Mesenchymal stem cell (in vitro differentiated cells and primary cell): ENCODE measurements around the gene FTCD.

Experiments
- DNase-seq: peaks from one replicate; pipeline ENCODE4 v3.0.0-alpha.2; 2013
- H2AFZ ChIP-seq: one replicate; pipeline ENCODE4 v1.6.1; 2013; ENCODE audit warnings: low read depth, mild to moderate bottlenecking, control low read depth, inconsistent platforms, low read length, moderate library complexity
- H2AK5ac ChIP-seq: 2 replicates; pipeline ENCODE4 v1.6.1; 2013; ENCODE audit warnings: low read length, moderate library complexity, mild to moderate bottlenecking, inconsistent platforms; ENCODE audit not compliant: severe bottlenecking
- H2BK120ac ChIP-seq: one replicate; pipeline ENCODE4 v1.6.1; 2013; ENCODE audit warnings: low read depth, mild to moderate bottlenecking, inconsistent platforms, low read length, moderate library complexity
- H2BK12ac ChIP-seq, 2 experiments: one replicate each; pipeline ENCODE4 v1.6.1; 2013; ENCODE audit warnings: inconsistent platforms in 2 of 2, low read length in 2 of 2, mild to moderate bottlenecking in 2 of 2, moderate library complexity in 2 of 2, control low read depth in 1 of 2
- H2BK15ac ChIP-seq: one replicate; pipeline ENCODE4 v1.6.1; 2013; ENCODE audit warnings: mild to moderate bottlenecking, low read depth, inconsistent platforms; ENCODE audit not compliant: poor library complexity, severe bottlenecking
- H2BK5ac ChIP-seq: 2 replicates; pipeline ENCODE4 v1.6.1; 2013; ENCODE audit warnings: low read depth, mild to moderate bottlenecking, low read length, control low read depth, inconsistent platforms; ENCODE audit not compliant: poor library complexity, severe bottlenecking
- H3K14ac ChIP-seq, 2 experiments: one replicate each; pipeline ENCODE4 v1.6.1; 2013; ENCODE audit warnings: inconsistent platforms in 2 of 2, low read length in 2 of 2, control low read depth in 1 of 2, mild to moderate bottlenecking in 1 of 2, moderate library complexity in 1 of 2
- H3K18ac ChIP-seq, 2 experiments: one replicate each; pipeline ENCODE4 v1.6.1; 2013; ENCODE audit warnings: inconsistent platforms in 2 of 2, low read length in 2 of 2, control low read depth in 1 of 2, low read depth in 1 of 2, mild to moderate bottlenecking in 1 of 2
- H3K23ac ChIP-seq, 2 experiments: one replicate each; pipeline ENCODE4 v1.6.1; 2013; ENCODE audit warnings: inconsistent platforms in 2 of 2, low read length in 2 of 2, mild to moderate bottlenecking in 2 of 2, moderate library complexity in 2 of 2, control low read depth in 1 of 2
- H3K27ac ChIP-seq: 2 replicates; pipeline ENCODE4 v1.5.1; 2013; ENCODE audit warnings: mild to moderate bottlenecking, moderate library complexity, low read length, control low read depth, inconsistent platforms; ENCODE audit not compliant: poor library complexity, severe bottlenecking
- H3K27me3 ChIP-seq, 2 experiments: 2 replicates each; pipeline versions ENCODE4 v1.6.1 to v1.7.0; 2013; ENCODE audit warnings: low read length in 2 of 2, mild to moderate bottlenecking in 2 of 2, moderate library complexity in 2 of 2, control low read depth in 1 of 2, inconsistent platforms in 1 of 2; ENCODE audit not compliant: control insufficient read depth in 1 of 2, insufficient read depth in 1 of 2
- H3K36me3 ChIP-seq, 2 experiments: 2 replicates each; pipeline versions ENCODE4 v1.6.1 to v1.7.0; 2013; ENCODE audit warnings: low read length in 2 of 2, control low read depth in 1 of 2, inconsistent platforms in 1 of 2, low read depth in 1 of 2, mild to moderate bottlenecking in 1 of 2; ENCODE audit not compliant: insufficient read depth in 2 of 2, control insufficient read depth in 1 of 2
- H3K4ac ChIP-seq, 2 experiments: one replicate each; pipeline ENCODE4 v1.6.1; 2013; ENCODE audit warnings: inconsistent platforms in 2 of 2, low read length in 2 of 2, mild to moderate bottlenecking in 2 of 2, moderate library complexity in 2 of 2, control low read depth in 1 of 2, low read depth in 1 of 2
- H3K4me1 ChIP-seq: 2 replicates; pipeline ENCODE4 v1.6.1; 2013; ENCODE audit warnings: low read depth, low read length, control low read depth; ENCODE audit not compliant: control insufficient read depth, insufficient read depth
- H3K4me2 ChIP-seq: 2 replicates; pipeline ENCODE4 v1.6.1; 2013; ENCODE audit warnings: low read length, mild to moderate bottlenecking, inconsistent platforms; ENCODE audit not compliant: poor library complexity, severe bottlenecking
- H3K4me3 ChIP-seq, 2 experiments: 2 replicates each; pipeline versions ENCODE4 v1.5.1 to v1.7.0; 2013; ENCODE audit warnings: low read length in 2 of 2, mild to moderate bottlenecking in 2 of 2, control low read depth in 1 of 2, low read depth in 1 of 2; ENCODE audit not compliant: insufficient read depth in 1 of 2
- H3K79me1 ChIP-seq: replicated peaks from 2 replicates; pipeline ENCODE4 v1.6.1; 2013; ENCODE audit warnings: mild to moderate bottlenecking, control low read depth, low read length, inconsistent platforms; ENCODE audit not compliant: poor library complexity, severe bottlenecking
- H3K9ac ChIP-seq: 2 replicates; pipeline ENCODE4 v1.7.0; 2013; ENCODE audit warnings: mild to moderate bottlenecking, low read length, moderate library complexity
- H3K9me3 ChIP-seq: 2 replicates; pipeline ENCODE4 v1.7.0; 2013; ENCODE audit warnings: mild to moderate bottlenecking, low read length; ENCODE audit not compliant: control insufficient read depth
- H4K8ac ChIP-seq: one replicate; pipeline ENCODE4 v1.6.1; 2013; ENCODE audit warnings: inconsistent platforms, mild to moderate bottlenecking, low read length, moderate library complexity
- H4K91ac ChIP-seq: one replicate; pipeline ENCODE4 v1.6.1; 2013; ENCODE audit warnings: mild to moderate bottlenecking, low read length, inconsistent platforms
- WGBS: methylation state at CpG from one replicate; pipeline ENCODE4 v1.1.7; 2013; ENCODE audit warnings: mixed read lengths; 5-methylcytosine and 5-hydroxymethylcytosine counted together

FTCD gene

GRCh38 chr21:46191686-46192575, 36.6 kb upstream of the FTCD start:
- Histone ChIP-seq H3K9ac (no peak overlapping the region), H2AK5ac (no peak overlapping the region), H3K36me3 (peaks cover 77 to 93% of the 10 kb centered on the region in 2 experiments), H4K91ac (peak overlapping the region; percentile 5), H2BK120ac (no peak overlapping the region), H3K9me3 (no peaks in the 10 kb centered on the region), H3K27ac (no peak overlapping the region), H3K4me3 (no peak overlapping the region), H4K8ac (no peak overlapping the region), H3K18ac (peak overlapping the region in 1 of 2 experiments; percentile 75), H2BK12ac (no peak overlapping the region), H2BK15ac (no peak overlapping the region), H3K79me1 (peaks cover 21% of the 10 kb centered on the region), H3K14ac (peak overlapping the region in 1 of 2 experiments; percentile 78), H2AFZ (no peak overlapping the region), H3K4me2 (no peak overlapping the region), H3K23ac (no peak overlapping the region), H3K27me3 (no peaks in the 10 kb centered on the region), H3K4me1 (peaks cover 30% of the 10 kb centered on the region), H2BK5ac (no peak overlapping the region), H3K4ac (peak overlapping the region in 1 of 2 experiments; percentile 26)
- 97% methylated on average over 20 of the region's 20 CpGs for WGBS
- DNase-seq: no peak

GRCh38 chr21:46191257-46191685, 35.9 kb upstream of the FTCD start:
- peak overlapping the region; percentile 80 for H3K9ac ChIP-seq
- no peak overlapping the region for H3K23ac ChIP-seq
- peak overlapping the region; percentile 52 for H4K8ac ChIP-seq
- no peak overlapping the region for H2AFZ ChIP-seq
- H3K14ac ChIP-seq: no peak overlapping the region
- peak overlapping the region in 1 of 2 experiments; percentile 75 for H3K18ac ChIP-seq
- H3K9me3 ChIP-seq: no peaks in the 10 kb centered on the region
- H2BK5ac ChIP-seq: no peak overlapping the region
- DNase-seq: peak; percentile 86
- H4K91ac ChIP-seq: peak overlapping the region; percentile 5
- no peaks in the 10 kb centered on the region for H3K27me3 ChIP-seq
- peak overlapping the region in 1 of 2 experiments; percentile 17 for H2BK12ac ChIP-seq
- no peak overlapping the region for H3K4me3 ChIP-seq
- H3K36me3 ChIP-seq: peaks cover 70 to 87% of the 10 kb centered on the region in 2 experiments
- H2BK120ac ChIP-seq: no peak overlapping the region
- no peak overlapping the region for H3K4me2 ChIP-seq
- no peak overlapping the region for H2AK5ac ChIP-seq
- peaks cover 30% of the 10 kb centered on the region for H3K4me1 ChIP-seq
- peaks cover 16% of the 10 kb centered on the region for H3K79me1 ChIP-seq
- peak overlapping the region in 1 of 2 experiments; percentile 9 for H3K4ac ChIP-seq
- no peak overlapping the region for H2BK15ac ChIP-seq
- H3K27ac ChIP-seq: no peak overlapping the region
- WGBS: 84% methylated on average over 4 of the region's 4 CpGs

- H4K8ac ChIP-seq: no peak overlapping the region
- H3K79me1 ChIP-seq: peaks cover 15% of the 10 kb centered on the region
- no peak overlapping the region for H2AK5ac ChIP-seq
- no peak overlapping the region for H2AFZ ChIP-seq
- H4K91ac ChIP-seq: peak overlapping the region; percentile 58
- H2BK120ac ChIP-seq: peak overlapping the region; percentile 23
- H3K14ac ChIP-seq: peak overlapping the region in 1 of 2 experiments; percentile 51
- peak overlapping the region; percentile 80 for H3K9ac ChIP-seq
- H3K4me3 ChIP-seq: no peak overlapping the region
- H3K36me3 ChIP-seq: peaks cover 64 to 80% of the 10 kb centered on the region in 2 experiments
- WGBS: 96% methylated on average over 14 of the region's 15 CpGs
- H3K18ac ChIP-seq: peak overlapping the region; percentile 61 to 69
- H3K4ac ChIP-seq: peak overlapping the region in 1 of 2 experiments; percentile 49
- H3K4me2 ChIP-seq: no peak overlapping the region
- H2BK5ac ChIP-seq: no peak overlapping the region
- no peaks in the 10 kb centered on the region for H3K9me3 ChIP-seq
- H2BK15ac ChIP-seq: peak overlapping the region; percentile 87
- H2BK12ac ChIP-seq: peak overlapping the region; percentile 28 to 70
- H3K23ac ChIP-seq: peak overlapping the region in 1 of 2 experiments; percentile 35
- no peak overlapping the region for H3K27ac ChIP-seq
- H3K27me3 ChIP-seq: no peaks in the 10 kb centered on the region
- H3K4me1 ChIP-seq: peaks cover 30% of the 10 kb centered on the region
- DNase-seq: no peak
Measured at GRCh38 chr21:46190491-46191131, 35.2 kb upstream of the FTCD start.

GRCh38 chr21:46189959-46190490, 34.6 kb upstream of the FTCD start:
- H2BK120ac ChIP-seq: no peak overlapping the region
- peak overlapping the region; percentile 28 for H2BK15ac ChIP-seq
- peak overlapping the region in 1 of 2 experiments; percentile 45 for H2BK12ac ChIP-seq
- H4K91ac ChIP-seq: no peak overlapping the region
- H3K27ac ChIP-seq: no peak overlapping the region
- WGBS: 97% methylated on average over 14 of the region's 14 CpGs
- H3K14ac ChIP-seq: peak overlapping the region in 1 of 2 experiments; percentile 19
- H3K4ac ChIP-seq: no peak overlapping the region
- no peak overlapping the region for H4K8ac ChIP-seq
- no peak overlapping the region for H2BK5ac ChIP-seq
- no peak overlapping the region for H3K4me3 ChIP-seq
- no peak overlapping the region for H2AFZ ChIP-seq
- no peak for DNase-seq
- H3K79me1 ChIP-seq: peaks cover 15% of the 10 kb centered on the region
- H3K4me1 ChIP-seq: peaks cover 30% of the 10 kb centered on the region
- H3K9me3 ChIP-seq: no peaks in the 10 kb centered on the region
- H3K9ac ChIP-seq: peak overlapping the region; percentile 80
- peak overlapping the region; percentile 3 to 48 for H3K18ac ChIP-seq
- peaks cover 58 to 74% of the 10 kb centered on the region in 2 experiments for H3K36me3 ChIP-seq
- no peak overlapping the region for H2AK5ac ChIP-seq
- no peak overlapping the region for H3K4me2 ChIP-seq
- H3K23ac ChIP-seq: no peak overlapping the region
- no peaks in the 10 kb centered on the region for H3K27me3 ChIP-seq
